ENCODE results near the gene ZSWIM4. TPM values are rescaled to one million over a fixed set of nuclear protein-coding genes. Genes with fewer than 3 reads are reported as not detected.
"Not testable (repeated sequence)": the region's sequence is repeated elsewhere in the genome, so short reads cannot be mapped to it uniquely, and the experiment has no call there.

ZSWIM4 gene
- total RNA-seq, 1 experiment from 2014 or later = 2.7 TPM

GRCh38 chr19:13774217-13775191 is 20.7 kb upstream of the ZSWIM4 start, which contains the start of gene C19orf53:
Gene C19orf53, plus strand, starts transcription at chr19:13774456. Its CDS starts 22 bp downstream, at chr19:13774478.
- DNase-seq (ENCODE audit: low read depth) = peak; percentile 84

GRCh38 chr19:13778398-13778797 is 16.8 kb upstream of the ZSWIM4 start:
- DNase-seq (ENCODE audit: low read depth) = no peak

- DNase-seq (ENCODE audit: low read depth) = no peak
Measured at GRCh38 chr19:13778847-13779246, 16.4 kb upstream of the ZSWIM4 start.

- DNase-seq (ENCODE audit: low read depth) = not testable (repeated sequence)
Measured at GRCh38 chr19:13779794-13780193, 15.4 kb upstream of the ZSWIM4 start.

- peak; percentile 66 for DNase-seq (ENCODE audit: low read depth)
Measured at GRCh38 chr19:13781547-13781946, 13.7 kb upstream of the ZSWIM4 start.

GRCh38 chr19:13782537-13782936 is 12.7 kb upstream of the ZSWIM4 start:
- DNase-seq (ENCODE audit: low read depth) = no peak

- DNase-seq (ENCODE audit: low read depth) = no peak
Measured at GRCh38 chr19:13783565-13784500, 11.4 kb upstream of the ZSWIM4 start.

GRCh38 chr19:13784731-13785452 is 10.4 kb upstream of the ZSWIM4 start:
- peak; percentile 61 for DNase-seq (ENCODE audit: low read depth)

- no peak for DNase-seq (ENCODE audit: low read depth)
Measured at GRCh38 chr19:13788991-13789390, 6.3 kb upstream of the ZSWIM4 start.

- DNase-seq (ENCODE audit: low read depth) = peak; percentile 70
Measured at GRCh38 chr19:13790354-13790753, 4.9 kb upstream of the ZSWIM4 start.

GRCh38 chr19:13793317-13793716 is 1.9 kb upstream of the ZSWIM4 start:
- not testable (repeated sequence) for DNase-seq (ENCODE audit: low read depth)

GRCh38 chr19:13794398-13794756 is 866 bp upstream of the ZSWIM4 start:
- peak; percentile 84 for DNase-seq (ENCODE audit: low read depth)

GRCh38 chr19:13795595-13796300 is 505 bp downstream of the ZSWIM4 start:
- no peak for DNase-seq (ENCODE audit: low read depth)

GRCh38 chr19:13796301-13797057 is 1.2 kb downstream of the ZSWIM4 start:
- peak; percentile 96 for DNase-seq (ENCODE audit: low read depth)

GRCh38 chr19:13797058-13797440 is 1.8 kb downstream of the ZSWIM4 start:
- no peak for DNase-seq (ENCODE audit: low read depth)

- peak; percentile 40 for DNase-seq (ENCODE audit: low read depth)
Measured at GRCh38 chr19:13797870-13798269, 2.6 kb downstream of the ZSWIM4 start.

- no peak for DNase-seq (ENCODE audit: low read depth)
Measured at GRCh38 chr19:13799669-13800068, 4.4 kb downstream of the ZSWIM4 start.

- no peak for DNase-seq (ENCODE audit: low read depth)
Measured at GRCh38 chr19:13803038-13803437, 7.8 kb downstream of the ZSWIM4 start.

GRCh38 chr19:13804830-13805683 is 9.8 kb downstream of the ZSWIM4 start:
- DNase-seq (ENCODE audit: low read depth) = no peak

Measured in HT1080 (cell line).